Stimulated activated CD8-positive, alpha-beta memory T cell treated with anti-CD3 and anti-CD28 coated beads, Interleukin-7, amount 100 ng/mL, for 48 hours (primary cell): ENCODE results near the gene LCN6.

ENCODE experiments used
- DNase-seq, 2 donors: peaks; one replicate each; pipeline ENCODE4 v3.0.0-alpha.2; 2020; ENCODE audit warnings: low read depth in 1 of 2; ENCODE audit errors: extremely low read depth in 1 of 2

LCN6 gene

DNA sequence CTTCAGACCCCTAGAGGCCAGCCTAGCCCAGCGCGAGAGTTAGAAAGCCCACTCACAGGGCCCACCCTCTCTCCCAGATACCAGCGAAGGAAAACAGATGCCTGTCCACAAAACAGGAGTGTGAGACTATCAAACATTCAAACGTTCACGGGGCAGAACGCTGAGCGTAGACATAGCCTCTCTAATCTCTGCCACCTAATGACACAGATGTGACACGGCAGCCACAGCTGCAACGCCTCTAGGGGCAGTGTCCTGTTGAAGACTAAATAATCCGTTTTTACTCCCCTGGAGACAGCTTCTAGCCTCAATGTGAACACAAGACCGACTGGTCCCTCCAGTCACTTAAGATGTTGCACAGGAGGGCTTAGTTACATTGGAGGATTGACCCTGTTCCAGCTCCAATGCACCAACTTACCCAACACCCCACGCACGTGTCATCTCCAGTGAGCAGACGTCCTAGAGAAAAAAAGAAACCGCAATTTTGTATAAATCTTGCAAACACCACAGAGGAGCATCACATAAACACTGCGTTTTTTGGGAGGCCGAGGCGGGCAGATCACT is 21.6 kb downstream of the LCN6 start:
- no peak for DNase-seq

DNA sequence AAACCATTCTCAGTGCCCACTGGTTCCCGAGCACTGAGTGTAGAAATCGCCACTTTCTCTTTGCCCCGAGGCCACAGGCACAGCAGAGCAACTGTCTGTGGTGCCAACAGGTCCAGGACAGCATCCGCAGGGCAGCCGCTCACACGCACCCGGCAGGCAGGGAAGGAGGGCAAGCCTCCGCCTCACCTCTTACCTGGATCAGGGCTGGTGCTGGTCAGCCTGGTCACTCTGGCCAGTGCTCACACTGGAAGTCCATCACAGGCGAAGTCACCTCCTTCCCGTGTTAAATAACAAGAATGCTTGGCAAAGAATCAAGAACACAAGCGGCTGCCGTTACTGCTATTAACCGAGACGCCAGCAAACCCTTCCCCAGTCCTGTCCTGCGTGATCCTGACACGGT is 22.2 kb downstream of the LCN6 start:
- no peak for DNase-seq

GRCh38 chr9:136725612-136726011 is 22.7 kb downstream of the LCN6 start:
- no peak for DNase-seq

DNA sequence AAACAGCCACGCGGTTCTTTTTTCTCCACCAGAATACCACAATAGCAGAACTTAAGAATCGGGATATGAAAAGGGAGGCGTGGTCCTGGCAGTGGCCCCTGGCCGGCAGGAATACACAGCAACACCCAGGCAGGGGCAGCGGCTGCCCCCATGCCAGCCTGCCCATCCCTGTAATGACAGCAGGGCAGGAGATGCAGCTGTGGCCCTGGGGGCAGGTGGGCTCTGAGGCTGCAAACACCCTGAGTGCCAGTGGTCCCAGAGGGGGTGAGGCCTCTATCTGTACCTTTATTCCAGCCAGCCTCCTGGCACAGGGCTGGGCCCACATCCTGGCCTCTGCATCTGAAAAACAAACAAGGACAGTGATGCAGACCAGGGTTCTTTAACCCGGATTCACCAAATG is 23.6 kb downstream of the LCN6 start:
- DNase-seq, result no peak

- DNase-seq, result no peak
Observed at GRCh38 chr9:136723989-136724388, 24.3 kb downstream of the LCN6 start.

- no peak for DNase-seq
Observed at GRCh38 chr9:136723362-136723976, 24.9 kb downstream of the LCN6 start.

GRCh38 chr9:136722969-136723356 is 25.4 kb downstream of the LCN6 start:
- DNase-seq, result no peak

DNA sequence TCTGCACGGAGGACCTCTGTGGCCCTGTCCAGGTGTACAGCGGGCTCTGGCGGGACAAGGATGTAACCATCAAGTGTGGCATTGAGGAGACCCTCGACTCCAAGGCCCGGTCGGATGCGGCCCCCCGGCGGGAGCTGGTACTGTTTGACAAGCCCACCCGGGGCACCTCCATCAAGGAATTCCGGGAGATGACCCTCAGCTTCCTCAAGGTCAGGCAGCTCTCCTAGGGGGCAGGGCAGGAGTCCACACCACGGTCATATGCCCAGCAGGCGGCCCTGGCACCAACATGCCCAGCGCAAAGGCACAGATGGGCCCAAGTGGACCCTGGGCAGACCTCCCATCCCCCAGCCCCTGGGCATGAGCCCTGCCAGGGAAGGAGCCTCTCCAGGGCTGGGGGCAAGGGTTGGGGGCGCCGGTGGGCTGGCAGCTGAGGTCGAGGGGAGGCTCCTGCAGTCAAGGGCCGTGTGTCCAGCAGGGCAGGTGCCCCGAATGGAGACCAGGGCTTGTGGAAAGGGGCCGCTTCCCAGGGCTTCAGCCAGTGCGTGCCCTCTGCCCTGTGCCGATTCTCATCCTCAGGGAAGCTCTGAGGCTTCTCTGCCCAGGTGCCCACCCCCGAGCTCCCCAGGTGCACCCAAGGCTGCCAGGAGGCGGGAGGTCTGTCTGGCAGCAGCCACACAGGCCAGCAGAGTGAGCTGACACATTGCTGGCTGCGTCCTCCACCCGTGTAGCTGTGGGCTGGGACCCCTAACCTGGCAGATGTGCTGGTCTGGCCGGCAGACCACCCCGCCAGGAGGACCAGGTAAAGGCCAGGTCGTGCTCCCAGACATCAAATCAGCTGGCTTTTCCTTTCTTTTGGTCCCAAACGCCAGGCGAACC is 26.0 kb downstream of the LCN6 start:
- DNase-seq, result no peak

- no peak for DNase-seq
Observed at GRCh38 chr9:136721339-136722092, 26.8 kb downstream of the LCN6 start.

DNA sequence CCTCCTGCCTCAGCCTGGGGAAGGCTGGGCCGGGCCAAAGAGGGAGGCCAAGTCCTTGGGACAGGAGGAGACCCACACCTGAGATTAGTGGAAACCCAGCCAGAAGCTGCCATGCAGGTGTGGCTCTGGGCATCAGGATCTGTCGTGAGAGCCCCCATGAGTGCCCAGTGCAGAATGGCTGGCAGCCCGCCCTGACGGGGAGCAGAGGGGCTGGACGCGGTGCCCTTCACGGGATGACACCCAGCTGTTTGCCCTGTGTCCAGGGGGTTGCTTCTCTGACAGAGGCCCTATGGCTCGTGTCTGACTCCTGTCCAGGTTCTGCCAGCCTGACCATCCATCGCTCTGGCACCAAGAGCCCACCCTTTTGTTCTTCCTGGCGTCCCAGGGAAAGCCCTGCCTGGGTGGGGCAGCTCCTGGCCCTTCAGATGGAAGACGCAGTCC is 27.4 kb downstream of the LCN6 start:
- DNase-seq, result no peak

- DNase-seq, result no peak
Observed at GRCh38 chr9:136720251-136720897, 28.0 kb downstream of the LCN6 start.

DNA sequence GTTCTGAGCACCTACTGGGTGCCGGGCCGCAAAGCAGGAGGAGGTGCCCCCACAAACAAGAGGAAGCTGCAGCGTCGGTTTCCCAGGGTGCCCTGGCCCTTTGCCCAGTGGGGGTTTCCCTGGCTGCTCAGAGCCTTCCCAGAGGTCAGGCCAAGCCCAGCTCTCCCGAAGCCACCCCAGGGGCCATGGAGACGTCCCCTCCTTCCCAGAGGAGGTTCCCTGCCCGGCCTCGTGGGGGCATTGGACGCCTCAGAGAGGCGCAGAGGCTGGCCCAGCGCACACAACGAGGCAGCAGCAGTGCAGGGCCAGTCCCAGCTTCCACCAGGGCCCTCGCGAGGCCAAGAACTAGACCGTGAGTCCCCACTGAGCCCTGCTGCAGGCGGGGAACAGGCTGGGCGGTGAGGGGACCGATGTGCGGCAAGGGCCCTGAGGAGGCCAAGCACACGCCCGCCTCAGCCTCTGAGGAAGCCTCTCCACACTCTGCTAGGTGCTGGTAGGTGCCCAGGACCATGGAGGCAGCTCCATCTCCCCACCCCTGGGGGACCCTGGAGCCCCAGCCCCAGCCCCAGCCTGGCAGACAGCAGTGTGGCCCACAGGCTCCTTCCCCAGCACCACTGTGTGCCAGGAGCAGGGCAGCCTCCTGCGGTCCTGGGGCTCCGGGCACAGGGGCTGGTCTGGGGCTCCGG is 29.0 kb downstream of the LCN6 start:
- no peak for DNase-seq

GRCh38 chr9:136718345-136719194 is 29.8 kb downstream of the LCN6 start:
- DNase-seq, result no peak

GRCh38 chr9:136717399-136717798 is 30.9 kb downstream of the LCN6 start:
- DNase-seq, result no peak

DNA sequence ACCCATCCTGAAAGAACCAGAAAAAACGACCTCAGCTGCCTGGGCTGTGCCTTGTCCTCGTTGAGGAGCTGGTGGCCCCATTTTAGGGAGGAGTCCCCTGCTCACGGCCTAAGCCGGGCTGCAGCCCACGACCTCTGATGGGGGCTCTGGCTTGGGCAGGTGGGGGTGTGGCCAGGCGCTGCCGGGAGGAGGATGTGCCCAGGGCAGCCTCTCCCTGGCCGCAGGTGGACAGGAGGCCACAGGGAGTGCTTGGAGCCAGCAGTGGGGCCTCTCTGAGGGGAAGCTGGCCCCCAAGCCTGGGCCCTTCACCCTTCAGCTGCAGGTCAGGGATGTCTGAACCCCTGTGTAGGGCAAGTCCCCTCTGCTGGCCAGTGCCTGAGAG is 33.4 kb downstream of the LCN6 start:
- DNase-seq, result no peak

- no peak for DNase-seq
Observed at GRCh38 chr9:136714096-136714892, 34.0 kb downstream of the LCN6 start.

GRCh38 chr9:136713550-136713949 is 34.8 kb downstream of the LCN6 start:
- no peak for DNase-seq

GRCh38 chr9:136712690-136713544 is 35.4 kb downstream of the LCN6 start:
- no peak for DNase-seq
